ENCODE results near the gene PPP3R2. TPM values are rescaled to one million over a fixed set of nuclear protein-coding genes. Genes with fewer than 3 reads are reported as not detected.

The PPP3R2 gene
- total and polyA plus RNA-seq, 2 experiments from 2014 or later = not detected

DNA sequence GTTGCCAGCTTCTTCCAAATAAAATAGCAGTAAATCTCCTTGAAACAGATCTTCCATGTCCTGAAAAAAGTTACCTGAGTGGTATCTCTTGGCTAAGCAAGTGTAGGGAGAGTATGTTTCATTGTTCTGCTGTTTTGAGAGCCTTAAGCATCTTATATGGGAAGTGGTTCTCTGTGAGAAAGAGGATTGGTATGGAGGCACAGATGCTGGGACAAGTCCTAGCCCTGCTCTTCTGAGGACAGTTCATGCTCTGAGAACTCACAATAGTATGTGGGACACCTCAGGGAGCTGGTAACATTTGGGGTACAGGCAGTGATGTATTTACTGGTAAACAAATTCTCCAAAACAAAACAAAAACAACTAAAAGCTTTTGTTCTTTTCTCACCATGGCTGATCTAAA, 2.0 kb downstream of the PPP3R2 start:
- H3F3A ChIP-seq (replicated peaks; ENCODE audit: low read depth) = no peaks in the 10 kb centered on the region
- Mint-ChIP-seq H3K4me1 (no peaks in the 10 kb centered on the region), H3K4me3 (no peak overlapping the region), H3K36me3 (ENCODE audit: low read depth) (no peaks in the 10 kb centered on the region), H3K27ac (no peak overlapping the region), H3K27me3 (ENCODE audit: insufficient read depth, low read depth, poor library complexity) (peaks cover 7% of the 10 kb centered on the region), H3K9me3 (no peaks in the 10 kb centered on the region; the same call in 2 of the 3 replicates)
- no peaks in the 10 kb centered on the region for H3K36me3 ChIP-seq (ENCODE audit: insufficient read depth)
- no peaks in the 10 kb centered on the region for H3K79me2 ChIP-seq (replicated peaks; ENCODE audit: insufficient read depth)
- no peak overlapping the region for H3K4me2 ChIP-seq
- no peaks in the 10 kb centered on the region for H4K20me1 ChIP-seq (replicated peaks; ENCODE audit: insufficient read depth)
- no peak overlapping the region for H3K27ac ChIP-seq (ENCODE audit: low read depth)
- H2AFZ ChIP-seq = no peak overlapping the region
- no peak overlapping the region for H3K4me3 ChIP-seq
- H3K9me2 ChIP-seq (ENCODE audit: insufficient read depth) = peaks cover 6% of the 10 kb centered on the region; the same call in 1 of the 2 replicates
- H3K27me3 ChIP-seq (ENCODE audit: insufficient read depth) = no peaks in the 10 kb centered on the region
- TF ChIP-seq CTCF (conservative IDR thresholded peaks at IDR 0.05; ENCODE audit: low read depth in 2 of 2) = no peak
- no peak for TF ChIP-seq ETS1 (IDR thresholded peaks at IDR 0.05)
- no peak for TF ChIP-seq CREB1 (CRISPR knock-in tag; IDR thresholded peaks at IDR 0.05; ENCODE audit: low read depth)
- no peak for TF ChIP-seq ZNF114 (CRISPR knock-in tag; IDR thresholded peaks at IDR 0.05)
- no peak for TF ChIP-seq EZH2 (IDR thresholded peaks at IDR 0.05; ENCODE audit: low read depth, unreplicated experiment)
- no peak for TF ChIP-seq ZNF331 (CRISPR knock-in tag; IDR thresholded peaks at IDR 0.05; ENCODE audit: low read depth)
- no peak for TF ChIP-seq STAT1 (IDR thresholded peaks at IDR 0.05; ENCODE audit: unreplicated experiment)
- no peak for TF ChIP-seq REST (IDR thresholded peaks at IDR 0.05; ENCODE audit: unreplicated experiment)
- TF ChIP-seq EZH2phosphoT487 (IDR thresholded peaks at IDR 0.05; ENCODE audit: unreplicated experiment) = no peak
- TF ChIP-seq NANOG (IDR thresholded peaks at IDR 0.05; ENCODE audit: borderline replicate concordance) = no peak
- TF ChIP-seq POLR2AphosphoS5 (IDR thresholded peaks at IDR 0.05; ENCODE audit: low read depth) = no peak
- TF ChIP-seq, protein P1, sequence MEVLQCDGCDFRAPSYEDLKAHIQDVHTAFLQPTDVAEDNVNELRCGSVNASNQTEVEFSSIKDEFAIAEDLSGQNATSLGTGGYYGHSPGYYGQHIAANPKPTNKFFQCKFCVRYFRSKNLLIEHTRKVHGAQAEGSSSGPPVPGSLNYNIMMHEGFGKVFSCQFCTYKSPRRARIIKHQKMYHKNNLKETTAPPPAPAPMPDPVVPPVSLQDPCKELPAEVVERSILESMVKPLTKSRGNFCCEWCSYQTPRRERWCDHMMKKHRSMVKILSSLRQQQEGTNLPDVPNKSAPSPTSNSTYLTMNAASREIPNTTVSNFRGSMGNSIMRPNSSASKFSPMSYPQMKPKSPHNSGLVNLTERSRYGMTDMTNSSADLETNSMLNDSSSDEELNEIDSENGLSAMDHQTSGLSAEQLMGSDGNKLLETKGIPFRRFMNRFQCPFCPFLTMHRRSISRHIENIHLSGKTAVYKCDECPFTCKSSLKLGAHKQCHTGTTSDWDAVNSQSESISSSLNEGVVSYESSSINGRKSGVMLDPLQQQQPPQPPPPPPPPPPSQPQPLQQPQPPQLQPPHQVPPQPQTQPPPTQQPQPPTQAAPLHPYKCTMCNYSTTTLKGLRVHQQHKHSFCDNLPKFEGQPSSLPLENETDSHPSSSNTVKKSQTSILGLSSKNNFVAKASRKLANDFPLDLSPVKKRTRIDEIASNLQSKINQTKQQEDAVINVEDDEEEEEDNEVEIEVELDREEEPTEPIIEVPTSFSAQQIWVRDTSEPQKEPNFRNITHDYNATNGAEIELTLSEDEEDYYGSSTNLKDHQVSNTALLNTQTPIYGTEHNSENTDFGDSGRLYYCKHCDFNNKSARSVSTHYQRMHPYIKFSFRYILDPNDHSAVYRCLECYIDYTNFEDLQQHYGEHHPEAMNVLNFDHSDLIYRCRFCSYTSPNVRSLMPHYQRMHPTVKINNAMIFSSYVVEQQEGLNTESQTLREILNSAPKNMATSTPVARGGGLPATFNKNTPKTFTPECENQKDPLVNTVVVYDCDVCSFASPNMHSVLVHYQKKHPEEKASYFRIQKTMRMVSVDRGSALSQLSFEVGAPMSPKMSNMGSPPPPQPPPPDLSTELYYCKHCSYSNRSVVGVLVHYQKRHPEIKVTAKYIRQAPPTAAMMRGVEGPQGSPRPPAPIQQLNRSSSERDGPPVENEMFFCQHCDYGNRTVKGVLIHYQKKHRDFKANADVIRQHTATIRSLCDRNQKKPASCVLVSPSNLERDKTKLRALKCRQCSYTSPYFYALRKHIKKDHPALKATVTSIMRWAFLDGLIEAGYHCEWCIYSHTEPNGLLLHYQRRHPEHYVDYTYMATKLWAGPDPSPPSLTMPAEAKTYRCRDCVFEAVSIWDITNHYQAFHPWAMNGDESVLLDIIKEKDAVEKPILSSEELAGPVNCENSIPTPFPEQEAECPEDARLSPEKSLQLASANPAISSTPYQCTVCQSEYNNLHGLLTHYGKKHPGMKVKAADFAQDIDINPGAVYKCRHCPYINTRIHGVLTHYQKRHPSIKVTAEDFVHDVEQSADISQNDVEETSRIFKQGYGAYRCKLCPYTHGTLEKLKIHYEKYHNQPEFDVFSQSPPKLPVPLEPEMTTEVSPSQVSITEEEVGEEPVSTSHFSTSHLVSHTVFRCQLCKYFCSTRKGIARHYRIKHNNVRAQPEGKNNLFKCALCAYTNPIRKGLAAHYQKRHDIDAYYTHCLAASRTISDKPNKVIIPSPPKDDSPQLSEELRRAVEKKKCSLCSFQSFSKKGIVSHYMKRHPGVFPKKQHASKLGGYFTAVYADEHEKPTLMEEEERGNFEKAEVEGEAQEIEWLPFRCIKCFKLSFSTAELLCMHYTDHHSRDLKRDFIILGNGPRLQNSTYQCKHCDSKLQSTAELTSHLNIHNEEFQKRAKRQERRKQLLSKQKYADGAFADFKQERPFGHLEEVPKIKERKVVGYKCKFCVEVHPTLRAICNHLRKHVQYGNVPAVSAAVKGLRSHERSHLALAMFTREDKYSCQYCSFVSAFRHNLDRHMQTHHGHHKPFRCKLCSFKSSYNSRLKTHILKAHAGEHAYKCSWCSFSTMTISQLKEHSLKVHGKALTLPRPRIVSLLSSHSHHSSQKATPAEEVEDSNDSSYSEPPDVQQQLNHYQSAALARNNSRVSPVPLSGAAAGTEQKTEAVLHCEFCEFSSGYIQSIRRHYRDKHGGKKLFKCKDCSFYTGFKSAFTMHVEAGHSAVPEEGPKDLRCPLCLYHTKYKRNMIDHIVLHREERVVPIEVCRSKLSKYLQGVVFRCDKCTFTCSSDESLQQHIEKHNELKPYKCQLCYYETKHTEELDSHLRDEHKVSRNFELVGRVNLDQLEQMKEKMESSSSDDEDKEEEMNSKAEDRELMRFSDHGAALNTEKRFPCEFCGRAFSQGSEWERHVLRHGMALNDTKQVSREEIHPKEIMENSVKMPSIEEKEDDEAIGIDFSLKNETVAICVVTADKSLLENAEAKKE (CRISPR knock-in tag; IDR thresholded peaks at IDR 0.05) = no peak
- TF ChIP-seq JUNB (IDR thresholded peaks at IDR 0.05; ENCODE audit: unreplicated experiment) = no peak
- ATAC-seq (no peak), DNase-seq (ENCODE audit: low spot score) (no peak)
- no peaks in the 10 kb centered on the region for H3K4me1 ChIP-seq (ENCODE audit: insufficient read depth)
